Measurements from ENCODE around the gene RHOT1. TPM values are rescaled to one million over a fixed set of nuclear protein-coding genes. Genes with fewer than 3 reads are reported as not detected.

The RHOT1 gene
- total and polyA plus RNA-seq, 2 donors (not counting 3 experiments of a cell fraction or from before 2014, with no cell fraction given): 23.5 to 28.8 TPM

GRCh38 chr17:32264823-32265191 lies 122.5 kb downstream of the RHOT1 start:
- intact Hi-C loops (cut with micrococcal nuclease) (no loop called here), dilution Hi-C loops (cut with MboI; ENCODE audit: extremely low pct_ligation_motif_present, low sequenced_read_pairs) (no loop called here)
- CTCF ChIA-PET: no interaction called here
- Histone ChIP-seq H2AFZ (ENCODE audit: low read depth, low read length) (no peak overlapping the region), H3K36me3 (ENCODE audit: control insufficient read depth in 2 of 2, extremely low read depth in 1 of 2, insufficient read depth in 2 of 2, low read length in 2 of 2) (no peaks in the 10 kb centered on the region), H3K4me1 (ENCODE audit: control insufficient read depth, extremely low read depth, insufficient read depth, low read length) (peaks cover 13% of the 10 kb centered on the region), H3K27me3 (ENCODE audit: control insufficient read depth in 2 of 2, insufficient read depth in 2 of 2, low read length in 2 of 2) (peaks cover 61 to 76% of the 10 kb centered on the region in 2 experiments), H3K9ac (replicated peaks; ENCODE audit: extremely low read depth, insufficient read depth, low read length) (no peak overlapping the region), H3K9me3 (replicated peaks; ENCODE audit: control insufficient read depth, insufficient read depth, low read length) (no peaks in the 10 kb centered on the region), H3K79me2 (ENCODE audit: control insufficient read depth, insufficient read depth, low read length) (no peaks in the 10 kb centered on the region), H3K27ac (ENCODE audit: insufficient read depth, low read depth, low read length) (no peak overlapping the region), H3K4me3 (replicated peaks in 1 of 3; ENCODE audit: insufficient read depth in 1 of 3, low read depth in 1 of 3, low read length in 3 of 3) (no peak overlapping the region), H4K20me1 (replicated peaks; ENCODE audit: control insufficient read depth, extremely low read depth, insufficient read depth, low read length) (no peaks in the 10 kb centered on the region), H3K9me1 (replicated peaks; ENCODE audit: control insufficient read depth, extremely low read depth, insufficient read depth, low read length) (no peaks in the 10 kb centered on the region), H3K4me2 (ENCODE audit: insufficient read depth, low read length) (no peak overlapping the region)
- no TSS peak for BruUV-seq (replicated peaks)
- DNase-seq (ENCODE audit: low read depth, low spot score) (no peak), FAIRE-seq (no peak)
- TF ChIP-seq POLR2A (IDR thresholded peaks at IDR 0.05; ENCODE audit: low read depth, low read length) (no peak), EZH2 (IDR thresholded peaks at IDR 0.05; ENCODE audit: borderline replicate concordance, low read depth, low read length, severe bottlenecking) (peak; percentile 55)
- POLR2A ChIA-PET: no interaction called here

- ChIA-PET POLR2A (no interaction called here), CTCF (no interaction called here)
- Histone ChIP-seq H3K4me2 (ENCODE audit: insufficient read depth, low read length) (peak within 1 kb of the TSS; percentile 71), H3K36me3 (ENCODE audit: control insufficient read depth in 2 of 2, extremely low read depth in 1 of 2, insufficient read depth in 2 of 2, low read length in 2 of 2) (no peaks in the 10 kb centered on the region), H3K9ac (replicated peaks; ENCODE audit: extremely low read depth, insufficient read depth, low read length) (no peak within 1 kb of the TSS), H3K4me1 (ENCODE audit: control insufficient read depth, extremely low read depth, insufficient read depth, low read length) (peaks cover 13% of the 10 kb centered on the region), H3K4me3 (replicated peaks in 1 of 3; ENCODE audit: insufficient read depth in 1 of 3, low read depth in 1 of 3, low read length in 3 of 3) (peak within 1 kb of the TSS; percentile 12 to 41 (median 27)), H3K9me3 (replicated peaks; ENCODE audit: control insufficient read depth, insufficient read depth, low read length) (no peaks in the 10 kb centered on the region), H3K27me3 (ENCODE audit: control insufficient read depth in 2 of 2, insufficient read depth in 2 of 2, low read length in 2 of 2) (peaks cover 61 to 80% of the 10 kb centered on the region in 2 experiments), H3K27ac (ENCODE audit: insufficient read depth, low read depth, low read length) (no peak within 1 kb of the TSS), H4K20me1 (replicated peaks; ENCODE audit: control insufficient read depth, extremely low read depth, insufficient read depth, low read length) (no peaks in the 10 kb centered on the region), H3K9me1 (replicated peaks; ENCODE audit: control insufficient read depth, extremely low read depth, insufficient read depth, low read length) (no peaks in the 10 kb centered on the region), H3K79me2 (ENCODE audit: control insufficient read depth, insufficient read depth, low read length) (no peaks in the 10 kb centered on the region), H2AFZ (ENCODE audit: low read depth, low read length) (peak within 1 kb of the TSS; percentile 18)
- intact Hi-C loops (cut with micrococcal nuclease): no loop called here
- DNase-seq (ENCODE audit: low read depth, low spot score): no peak
- TF ChIP-seq POLR2AphosphoS5 (IDR thresholded peaks at IDR 0.05; ENCODE audit: insufficient read depth, low read depth, low read length) (no peak), GATA2 (IDR thresholded peaks at IDR 0.05; ENCODE audit: insufficient read depth, insufficient read length, low read depth, low read length) (no peak), FOS (IDR thresholded peaks at IDR 0.05; ENCODE audit: borderline replicate concordance, insufficient read depth, low read length) (no peak), MYC (IDR thresholded peaks at IDR 0.05; ENCODE audit: low read depth, low read length) (no peak), EZH2 (IDR thresholded peaks at IDR 0.05; ENCODE audit: borderline replicate concordance, low read depth, low read length, severe bottlenecking) (peak; percentile 10), JUN (IDR thresholded peaks at IDR 0.05; ENCODE audit: borderline replicate concordance, insufficient read depth, insufficient read length, low read depth) (no peak)
- dilution Hi-C loops (cut with MboI; ENCODE audit: extremely low pct_ligation_motif_present, low sequenced_read_pairs): no loop called here
- FAIRE-seq: no peak
- no TSS peak for BruUV-seq (replicated peaks)
Measured at GRCh38 chr17:32265192-32265923, 123.1 kb downstream of the RHOT1 start, which contains the start of gene RHBDL3. TSS of gene RHBDL3 (plus strand) at chr17:32265832. CDS start at chr17:32266190, 358 bp downstream.

Data from endothelial cell of umbilical vein (primary cell).